Caki2 (cell line): ENCODE measurements around the gene PNPLA7. TPM values are rescaled to one million over a fixed set of nuclear protein-coding genes. Genes with fewer than 3 reads are reported as not detected.
"Not testable (repeated sequence)": the region's sequence is repeated elsewhere in the genome, so short reads cannot be mapped to it uniquely, and the experiment has no call there.

Experiments
- DNase-seq: peaks from one replicate; pipeline ENCODE4 v3.0.0-alpha.2; 2015; ENCODE audit warnings: low read depth
- in situ Hi-C: cut with HindIII; loops from 2 replicates; pipeline ENCODE4 v1.10.0; 2016; ENCODE audit warnings: low sequenced_read_pairs, low pct_unique_long_range_greater_than_20kb, mixed read lengths
- total RNA-seq: library from RNA; depleted of rRNA; stranded (reverse); fragments of >200 nt; shearing (Covaris generic); gene quantifications from 2 replicates; pipeline ENCODE4 v1.2.3, GENCODE V29; 2014; ENCODE audit warnings: low replicate concordance

Gene PNPLA7
- total RNA-seq, 1 experiment from 2014 or later: 0.98 TPM

- in situ Hi-C loops: no loop called here
- no peak for DNase-seq
Observed at GRCh38 chr9:137475666-137476065, 74.5 kb downstream of the PNPLA7 start.

GRCh38 chr9:137474271-137474670 lies 75.9 kb downstream of the PNPLA7 start:
- in situ Hi-C loops: no loop called here
- no peak for DNase-seq

- in situ Hi-C loops: no loop called here
- no peak for DNase-seq
Observed at GRCh38 chr9:137470785-137471184, 79.4 kb downstream of the PNPLA7 start.

GRCh38 chr9:137467896-137468295 lies 82.3 kb downstream of the PNPLA7 start:
- DNase-seq: no peak
- in situ Hi-C loops: no loop called here

- in situ Hi-C loops: no loop called here
- DNase-seq: no peak
Observed at GRCh38 chr9:137467161-137467581, 83.0 kb downstream of the PNPLA7 start.

GRCh38 chr9:137466389-137467085 lies 83.7 kb downstream of the PNPLA7 start:
- DNase-seq, in situ Hi-C loops: not testable (repeated sequence)

- in situ Hi-C loops: no loop called here
- no peak for DNase-seq
Observed at GRCh38 chr9:137465720-137466388, 84.3 kb downstream of the PNPLA7 start.

GRCh38 chr9:137465000-137465719 lies 85.0 kb downstream of the PNPLA7 start:
- in situ Hi-C loops: no loop called here
- DNase-seq: no peak

- in situ Hi-C loops: no loop called here
- DNase-seq: no peak
Observed at GRCh38 chr9:137464291-137464999, 85.8 kb downstream of the PNPLA7 start.

GRCh38 chr9:137463931-137464290 lies 86.3 kb downstream of the PNPLA7 start:
- no peak for DNase-seq
- in situ Hi-C loops: no loop called here

- no peak for DNase-seq
- in situ Hi-C loops: no loop called here
Observed at GRCh38 chr9:137462986-137463930, 86.9 kb downstream of the PNPLA7 start.

- no peak for DNase-seq
- in situ Hi-C loops: no loop called here
Observed at GRCh38 chr9:137462396-137462985, 87.7 kb downstream of the PNPLA7 start.

GRCh38 chr9:137461663-137462395 lies 88.4 kb downstream of the PNPLA7 start:
- in situ Hi-C loops: no loop called here
- DNase-seq: no peak

- in situ Hi-C loops: no loop called here
- no peak for DNase-seq
Observed at GRCh38 chr9:137461316-137461662, 88.9 kb downstream of the PNPLA7 start.

GRCh38 chr9:137460363-137461315 lies 89.6 kb downstream of the PNPLA7 start:
- in situ Hi-C loops: no loop called here

More at GRCh38 chr9:137460363-137461315, 89.6 kb downstream of the PNPLA7 start:
- no peak for DNase-seq
